Retinal pigment epithelial cell (primary cell): Measurements from ENCODE around the gene ANKS1B.

Experiments
- DNase-seq: peaks from one replicate; pipeline ENCODE4 v3.0.0-alpha.2; 2010; ENCODE audit warnings: low read depth
- H3K4me3 ChIP-seq: 2 replicates; pipeline ENCODE4 v1.5.1; 2011; ENCODE audit warnings: mild to moderate bottlenecking, low read length, control low read depth, moderate library complexity
- TF ChIP-seq, protein P1 (sequence below): conservative IDR thresholded peaks from 2 replicates; pipeline ENCODE4 v1.5.1; 2011; ENCODE audit warnings: low read depth, low read length, control low read depth, inconsistent platforms

Gene ANKS1B

DNA sequence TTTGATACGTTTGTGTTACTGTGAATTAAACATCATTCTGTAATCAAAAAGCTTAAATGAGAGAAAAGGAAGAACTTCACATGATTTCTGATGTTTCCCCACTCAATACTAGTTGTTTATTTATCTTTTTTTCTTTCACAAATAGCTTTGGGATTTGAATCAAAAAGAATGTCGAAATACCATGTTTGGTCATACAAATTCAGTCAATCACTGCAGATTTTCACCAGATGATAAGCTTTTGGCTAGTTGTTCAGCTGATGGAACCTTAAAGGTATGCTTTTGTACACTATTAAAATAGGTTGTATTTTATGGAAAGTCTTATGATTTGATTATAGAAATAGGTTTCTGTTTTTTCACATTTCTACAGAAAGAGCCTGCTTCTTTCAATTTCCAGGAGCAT, 1298.1 kb downstream of the ANKS1B start:
- TF ChIP-seq, protein P1, sequence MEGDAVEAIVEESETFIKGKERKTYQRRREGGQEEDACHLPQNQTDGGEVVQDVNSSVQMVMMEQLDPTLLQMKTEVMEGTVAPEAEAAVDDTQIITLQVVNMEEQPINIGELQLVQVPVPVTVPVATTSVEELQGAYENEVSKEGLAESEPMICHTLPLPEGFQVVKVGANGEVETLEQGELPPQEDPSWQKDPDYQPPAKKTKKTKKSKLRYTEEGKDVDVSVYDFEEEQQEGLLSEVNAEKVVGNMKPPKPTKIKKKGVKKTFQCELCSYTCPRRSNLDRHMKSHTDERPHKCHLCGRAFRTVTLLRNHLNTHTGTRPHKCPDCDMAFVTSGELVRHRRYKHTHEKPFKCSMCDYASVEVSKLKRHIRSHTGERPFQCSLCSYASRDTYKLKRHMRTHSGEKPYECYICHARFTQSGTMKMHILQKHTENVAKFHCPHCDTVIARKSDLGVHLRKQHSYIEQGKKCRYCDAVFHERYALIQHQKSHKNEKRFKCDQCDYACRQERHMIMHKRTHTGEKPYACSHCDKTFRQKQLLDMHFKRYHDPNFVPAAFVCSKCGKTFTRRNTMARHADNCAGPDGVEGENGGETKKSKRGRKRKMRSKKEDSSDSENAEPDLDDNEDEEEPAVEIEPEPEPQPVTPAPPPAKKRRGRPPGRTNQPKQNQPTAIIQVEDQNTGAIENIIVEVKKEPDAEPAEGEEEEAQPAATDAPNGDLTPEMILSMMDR = no peak
- no peak overlapping the region for H3K4me3 ChIP-seq
- DNase-seq = no peak
